HepG2 (cell line): ENCODE data around the gene MISFA. TPM values are rescaled to one million over a fixed set of nuclear protein-coding genes. Genes with fewer than 3 reads are reported as not detected.

Source experiments
- BATF2 ChIP-seq: sonication (generic); formaldehyde crosslinking; IDR thresholded peaks from 2 replicates; pipeline ENCODE4 v1.8.0; 2022; ENCODE audit warnings: mild to moderate bottlenecking, missing genetic modification reagents, moderate library complexity
- CAMTA2 ChIP-seq: sonication (generic); formaldehyde crosslinking; IDR thresholded peaks from 2 replicates; pipeline ENCODE4 v1.4.0; 2020; ENCODE audit warnings: mild to moderate bottlenecking, missing genetic modification reagents, borderline replicate concordance
- CREM ChIP-seq, 2 experiments: sonication (generic) in 1 of 2; formaldehyde crosslinking in 1 of 2; IDR thresholded peaks; 2 replicates each; pipeline versions ENCODE4 v1.4.0 to v1.6.1; 2016 to 2020; ENCODE audit warnings: antibody characterized with exemption in 1 of 2, mild to moderate bottlenecking in 1 of 2, missing genetic modification reagents in 1 of 2
- GLI4 ChIP-seq: sonication (generic); formaldehyde crosslinking; IDR thresholded peaks from 2 replicates; pipeline ENCODE4 v1.5.1; 2020; ENCODE audit warnings: missing genetic modification reagents, mild to moderate bottlenecking, moderate library complexity, borderline replicate concordance
- HNRNPL ChIP-seq: fragments of 200-400 bp; formaldehyde crosslinking; IDR thresholded peaks from 2 replicates; pipeline ENCODE4 v1.6.1; 2017; ENCODE audit warnings: mild to moderate bottlenecking, low read depth, low read length
- KAT7 ChIP-seq: IDR thresholded peaks from 2 replicates; pipeline ENCODE4 v1.6.1; 2018; ENCODE audit warnings: borderline replicate concordance, missing compliant biosample characterization
- MATR3 ChIP-seq: sonication (generic); formaldehyde crosslinking; IDR thresholded peaks from 2 replicates; pipeline ENCODE4 v1.4.0; 2020; ENCODE audit warnings: missing genetic modification reagents
- MEIS1 ChIP-seq: sonication (generic); formaldehyde crosslinking; IDR thresholded peaks from 2 replicates; pipeline ENCODE4 v1.9.0; 2021; ENCODE audit warnings: mild to moderate bottlenecking, missing genetic modification reagents, moderate library complexity, borderline replicate concordance
- NFYC ChIP-seq: IDR thresholded peaks from 2 replicates; pipeline ENCODE4 v1.6.1; 2016; ENCODE audit warnings: missing genetic modification reagents, missing compliant biosample characterization
- NR2F6 ChIP-seq, 2 experiments: IDR thresholded peaks; 2 replicates each; pipeline ENCODE4 v1.6.1; 2016; ENCODE audit warnings: antibody characterized with exemption in 1 of 2, mild to moderate bottlenecking in 1 of 2
- PPARG ChIP-seq: conservative IDR thresholded peaks from 2 replicates; pipeline ENCODE4 v1.6.1; 2016; ENCODE audit warnings: missing biosample characterization, missing genetic modification reagents
- RFX5 ChIP-seq: IDR thresholded peaks from 2 replicates; pipeline ENCODE4 v1.6.1; 2011; ENCODE audit warnings: low read depth, low read length, improper control_type of control experiment
- THAP11 ChIP-seq: IDR thresholded peaks from 2 replicates; pipeline ENCODE4 v1.6.1; 2016; ENCODE audit warnings: missing biosample characterization, missing genetic modification reagents
- TP53 ChIP-seq: sonication (generic); formaldehyde crosslinking; conservative IDR thresholded peaks from 2 replicates; pipeline ENCODE4 v1.4.0; 2020; ENCODE audit warnings: missing genetic modification reagents
- ZBTB34 ChIP-seq: sonication (generic); formaldehyde crosslinking; IDR thresholded peaks from 2 replicates; pipeline ENCODE4 v1.8.0; 2022; ENCODE audit warnings: mild to moderate bottlenecking, missing genetic modification reagents
- ZNF124 ChIP-seq: sonication (generic); formaldehyde crosslinking; IDR thresholded peaks from 2 replicates; pipeline ENCODE4 v1.4.0; 2020; ENCODE audit warnings: missing genetic modification reagents
- ZNF207 ChIP-seq: fragments of 450-650 bp; IDR thresholded peaks from 2 replicates; pipeline ENCODE4 v1.6.1; 2016; ENCODE audit warnings: antibody characterized with exemption, borderline replicate concordance
- ZNF329 ChIP-seq: sonication (generic); formaldehyde crosslinking; IDR thresholded peaks from 2 replicates; pipeline ENCODE4 v1.9.0; 2021; ENCODE audit warnings: low read depth, mild to moderate bottlenecking, missing genetic modification reagents
- ZNF382 ChIP-seq: sonication (generic); formaldehyde crosslinking; IDR thresholded peaks from 2 replicates; pipeline ENCODE4 v1.5.0; 2020; ENCODE audit warnings: missing genetic modification reagents, mild to moderate bottlenecking, borderline replicate concordance
- ZNF510 ChIP-seq: sonication (generic); formaldehyde crosslinking; IDR thresholded peaks from 2 replicates; pipeline ENCODE4 v1.4.0; 2020; ENCODE audit warnings: low read depth, mild to moderate bottlenecking, missing genetic modification reagents
- ZNF687 ChIP-seq: sonication (generic); formaldehyde crosslinking; IDR thresholded peaks from 2 replicates; pipeline ENCODE4 v1.5.1; 2020; ENCODE audit warnings: mild to moderate bottlenecking, missing genetic modification reagents, moderate library complexity
- ZNF720 ChIP-seq: sonication (generic); formaldehyde crosslinking; IDR thresholded peaks from 2 replicates; pipeline ENCODE4 v1.4.0; 2020; ENCODE audit warnings: missing genetic modification reagents
- ZNF747 ChIP-seq: sonication (generic); formaldehyde crosslinking; IDR thresholded peaks from 2 replicates; pipeline ENCODE4 v1.8.1; 2023; ENCODE audit warnings: missing genetic modification reagents, mild to moderate bottlenecking, borderline replicate concordance
- polyA plus RNA-seq, 8 experiments: library from polyadenylated mRNA; depleted of rRNA in 3 of 8; stranded (reverse) in 7 of 8; unstranded in 1 of 8; fragments of >200 nt; fragmentation: Illumina TruSeq in 4 of 8; extraction: Trizol in 4 of 8; gene quantifications; 2 replicates each; pipeline versions ENCODE4 v1.2.1 to v1.2.3, GENCODE V29; 2011 to 2016; ENCODE audit warnings: low read depth in 4 of 8, missing spikeins in 1 of 8, mixed read lengths in 1 of 8; ENCODE audit not compliant: insufficient read depth in 1 of 8
- total RNA-seq, 5 experiments: library from RNA; depleted of rRNA; stranded (reverse); fragments of >200 nt; fragmentation: Illumina TruSeq; extraction: Trizol; gene quantifications; 2 replicates each; pipeline ENCODE4 v1.2.3, GENCODE V29; 2016; ENCODE audit warnings: low read depth in 1 of 5

The MISFA gene
- total and polyA plus RNA-seq, 2 of the 13 experiments (the other 11 are each of a cell fraction or from before 2014, with no cell fraction given) = 1.4 to 5.4 TPM

- TF ChIP-seq NR2F6 (IDR thresholded peaks at IDR 0.05) (peak; percentile 56; the same call in 1 of the 2 replicates), NR2F6 (CRISPR knock-in tag; IDR thresholded peaks at IDR 0.05) (peak; percentile 75), TP53 (CRISPR knock-in tag) (no peak), ZNF382 (no peak), ZNF207 (no peak), MEIS1 (CRISPR knock-in tag) (peak; percentile 85; the same call in 1 of the 2 replicates), RFX5 (no peak), ZNF687 (CRISPR knock-in tag) (peak; percentile 92), ZNF747 (CRISPR knock-in tag) (peak; percentile 34; the same call in 1 of the 2 replicates), CREM (IDR thresholded peaks at IDR 0.05) (peak; percentile 64), CREM (CRISPR knock-in tag; IDR thresholded peaks at IDR 0.05) (no peak), GLI4 (CRISPR knock-in tag) (peak; percentile 66; the same call in 1 of the 2 replicates), ZBTB34 (CRISPR knock-in tag) (peak; percentile 28; the same call in 1 of the 2 replicates), PPARG (CRISPR knock-in tag) (peak; percentile 54), ZNF329 (no peak), BATF2 (CRISPR knock-in tag) (no peak), CAMTA2 (CRISPR knock-in tag) (no peak), HNRNPL (0 out of 2 replicates have a peak, but pooled peaks have one; percentile 55), KAT7 (peak; percentile 68; the same call in 1 of the 2 replicates), MATR3 (no peak), ZNF510 (peak; percentile 46; the same call in 1 of the 2 replicates), THAP11 (CRISPR knock-in tag) (peak; percentile 88), NFYC (peak; percentile 33; the same call in 1 of the 2 replicates), ZNF124 (CRISPR knock-in tag) (no peak; the same call in 1 of the 2 replicates), ZNF720 (CRISPR knock-in tag) (no peak)
Measured at GRCh38 chr11:18588297-18589252, 11.0 kb upstream of the MISFA start, which contains the start of gene UEVLD (continued).
